Measurements from ENCODE around the gene RNASE11.

The RNASE11 gene

DNA sequence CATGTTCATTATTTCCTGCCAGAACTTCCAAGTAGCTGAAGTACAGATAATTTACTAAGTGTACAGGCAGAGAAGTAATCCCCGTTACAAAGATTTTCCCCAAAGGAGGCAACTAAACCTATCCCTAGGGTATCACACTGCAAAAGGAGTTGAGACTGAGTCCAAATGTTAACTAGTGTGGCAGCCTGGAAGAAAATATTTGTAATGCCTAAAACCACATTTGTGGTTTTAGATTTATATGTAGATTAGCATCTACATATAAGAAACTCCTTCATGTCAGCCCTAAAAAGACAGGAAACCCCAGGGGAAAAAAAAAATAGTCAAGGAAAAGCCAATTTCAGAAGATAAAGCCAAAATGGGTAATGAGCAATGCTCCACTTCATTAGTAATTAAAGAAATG, 4.8 kb upstream of the RNASE11 start:
- Mint-ChIP-seq H3K27ac (no peak overlapping the region), H3K36me3 (ENCODE audit: low read depth) (no peaks in the 10 kb centered on the region), H3K4me1 (no peaks in the 10 kb centered on the region), H3K4me3 (no peak overlapping the region), H3K27me3 (ENCODE audit: low read depth) (peaks cover 23% of the 10 kb centered on the region), H3K9me3 (no peaks in the 10 kb centered on the region)
- TF ChIP-seq, protein P1, sequence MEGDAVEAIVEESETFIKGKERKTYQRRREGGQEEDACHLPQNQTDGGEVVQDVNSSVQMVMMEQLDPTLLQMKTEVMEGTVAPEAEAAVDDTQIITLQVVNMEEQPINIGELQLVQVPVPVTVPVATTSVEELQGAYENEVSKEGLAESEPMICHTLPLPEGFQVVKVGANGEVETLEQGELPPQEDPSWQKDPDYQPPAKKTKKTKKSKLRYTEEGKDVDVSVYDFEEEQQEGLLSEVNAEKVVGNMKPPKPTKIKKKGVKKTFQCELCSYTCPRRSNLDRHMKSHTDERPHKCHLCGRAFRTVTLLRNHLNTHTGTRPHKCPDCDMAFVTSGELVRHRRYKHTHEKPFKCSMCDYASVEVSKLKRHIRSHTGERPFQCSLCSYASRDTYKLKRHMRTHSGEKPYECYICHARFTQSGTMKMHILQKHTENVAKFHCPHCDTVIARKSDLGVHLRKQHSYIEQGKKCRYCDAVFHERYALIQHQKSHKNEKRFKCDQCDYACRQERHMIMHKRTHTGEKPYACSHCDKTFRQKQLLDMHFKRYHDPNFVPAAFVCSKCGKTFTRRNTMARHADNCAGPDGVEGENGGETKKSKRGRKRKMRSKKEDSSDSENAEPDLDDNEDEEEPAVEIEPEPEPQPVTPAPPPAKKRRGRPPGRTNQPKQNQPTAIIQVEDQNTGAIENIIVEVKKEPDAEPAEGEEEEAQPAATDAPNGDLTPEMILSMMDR (IDR thresholded peaks at IDR 0.05; ENCODE audit: unreplicated experiment in 3 of 3), result no peak

DNA sequence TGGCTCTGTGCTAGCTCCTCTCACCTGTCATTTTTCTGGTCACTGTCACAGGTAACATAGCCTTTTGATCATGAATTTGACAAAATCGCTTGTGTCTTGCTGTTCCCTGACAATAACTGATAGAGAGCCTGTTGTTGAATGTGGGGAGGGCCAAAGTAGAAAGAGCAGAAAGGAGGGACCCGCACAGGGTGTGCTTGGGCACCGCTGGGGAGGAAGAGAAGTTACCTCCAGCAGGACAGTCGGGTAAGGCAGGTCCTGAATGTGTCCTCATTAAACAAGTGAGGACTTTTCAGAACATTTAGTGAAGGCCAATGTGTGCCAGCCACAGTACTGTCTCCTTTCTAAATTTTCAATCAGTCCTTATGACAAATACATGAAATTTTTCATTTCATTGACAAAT, 3.4 kb upstream of the RNASE11 start, which contains the start of gene RNASE12:
Gene RNASE12 (minus strand): TSS at position 142 of the 400 bp plus-strand sequence. CDS start 653 bp downstream, outside the sequence.
- H3K27ac Mint-ChIP-seq, result no peak within 1 kb of the TSS
- no peak within 1 kb of the TSS for H3K4me3 Mint-ChIP-seq
- TF ChIP-seq, protein P1 (IDR thresholded peaks at IDR 0.05; ENCODE audit: unreplicated experiment in 3 of 3), result no peak
- H3K36me3 Mint-ChIP-seq (ENCODE audit: low read depth), result no peaks in the 10 kb centered on the region
- H3K27me3 Mint-ChIP-seq (ENCODE audit: low read depth), result peaks cover 22% of the 10 kb centered on the region
- no peaks in the 10 kb centered on the region for H3K4me1 Mint-ChIP-seq
- H3K9me3 Mint-ChIP-seq, result no peaks in the 10 kb centered on the region

DNA sequence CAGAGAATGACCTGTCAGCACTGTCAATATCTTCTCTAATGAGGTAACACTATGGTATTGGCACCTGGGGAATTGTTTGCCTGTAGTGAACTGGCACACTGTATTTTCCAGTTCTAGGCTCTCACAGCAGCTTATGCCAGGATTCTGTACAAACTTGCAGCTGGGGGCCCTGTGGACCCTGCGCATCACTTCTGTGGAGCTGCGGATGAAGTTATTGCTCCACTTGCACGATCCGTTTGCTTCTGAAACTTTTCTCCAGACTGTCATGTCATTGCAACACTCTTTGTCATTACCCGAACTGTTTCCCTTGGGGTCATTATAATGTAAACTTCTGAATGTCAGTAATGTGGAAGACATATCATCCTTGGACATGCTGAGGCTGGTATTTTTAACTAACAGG, 3.9 kb downstream of the RNASE11 start:
- Mint-ChIP-seq H3K9me3 (no peaks in the 10 kb centered on the region), H3K4me1 (no peaks in the 10 kb centered on the region), H3K27ac (no peak overlapping the region), H3K27me3 (ENCODE audit: low read depth) (peaks cover 13% of the 10 kb centered on the region), H3K36me3 (ENCODE audit: low read depth) (no peaks in the 10 kb centered on the region), H3K4me3 (no peak overlapping the region)
- TF ChIP-seq, protein P1 (IDR thresholded peaks at IDR 0.05; ENCODE audit: unreplicated experiment in 3 of 3), result no peak

DNA sequence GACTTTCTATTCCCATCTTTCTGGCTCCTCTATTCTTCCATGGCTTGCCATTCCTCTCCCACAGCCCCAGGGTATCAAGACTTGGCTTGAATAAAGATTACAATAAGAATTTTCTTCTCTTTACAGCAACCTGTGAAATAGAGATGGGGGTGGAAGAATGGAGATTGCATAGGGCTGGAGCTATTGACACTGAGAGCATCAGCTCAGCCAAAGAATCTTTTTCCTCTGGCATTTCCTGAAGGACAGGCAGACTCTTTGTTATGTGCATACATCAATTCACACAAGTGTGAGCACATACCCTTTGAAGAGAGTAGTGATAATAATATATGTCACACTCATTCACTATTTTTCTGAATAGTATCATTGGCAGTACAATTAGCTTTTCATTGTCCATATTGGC, 4.7 kb downstream of the RNASE11 start:
- H3K4me3 Mint-ChIP-seq, result no peak overlapping the region
- H3K27me3 Mint-ChIP-seq (ENCODE audit: low read depth), result peaks cover 16% of the 10 kb centered on the region
- H3K36me3 Mint-ChIP-seq (ENCODE audit: low read depth), result no peaks in the 10 kb centered on the region
- no peaks in the 10 kb centered on the region for H3K4me1 Mint-ChIP-seq
- H3K9me3 Mint-ChIP-seq, result no peaks in the 10 kb centered on the region
- TF ChIP-seq, protein P1 (IDR thresholded peaks at IDR 0.05; ENCODE audit: unreplicated experiment in 3 of 3), result no peak
- H3K27ac Mint-ChIP-seq, result no peak overlapping the region

DNA sequence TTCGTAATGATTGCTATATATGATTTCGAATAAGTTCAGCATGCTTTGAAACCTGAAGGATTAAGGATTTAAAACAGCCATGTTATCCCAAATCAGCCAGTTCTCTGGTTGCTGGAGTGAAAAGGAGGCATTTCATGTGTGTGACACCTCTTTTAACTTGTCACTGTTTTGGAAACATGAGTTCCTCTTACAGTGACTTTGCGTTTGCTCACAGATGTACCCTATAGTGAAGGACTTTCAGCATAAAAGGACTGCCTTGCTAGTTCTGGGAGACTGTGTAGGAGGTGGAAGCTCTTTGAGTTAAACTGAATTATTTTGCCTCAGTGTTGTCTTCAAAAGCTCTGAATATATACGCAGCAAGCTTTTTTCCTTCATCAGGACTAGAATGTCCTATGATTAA, 7.6 kb downstream of the RNASE11 start:
- TF ChIP-seq, protein P1 (IDR thresholded peaks at IDR 0.05; ENCODE audit: unreplicated experiment in 3 of 3), result no peak
- no peaks in the 10 kb centered on the region for H3K9me3 Mint-ChIP-seq
- no peak overlapping the region for H3K4me3 Mint-ChIP-seq
- H3K4me1 Mint-ChIP-seq, result no peaks in the 10 kb centered on the region
- H3K27me3 Mint-ChIP-seq (ENCODE audit: low read depth), result peaks cover 14% of the 10 kb centered on the region
- no peak overlapping the region for H3K27ac Mint-ChIP-seq
- no peaks in the 10 kb centered on the region for H3K36me3 Mint-ChIP-seq (ENCODE audit: low read depth)

DNA sequence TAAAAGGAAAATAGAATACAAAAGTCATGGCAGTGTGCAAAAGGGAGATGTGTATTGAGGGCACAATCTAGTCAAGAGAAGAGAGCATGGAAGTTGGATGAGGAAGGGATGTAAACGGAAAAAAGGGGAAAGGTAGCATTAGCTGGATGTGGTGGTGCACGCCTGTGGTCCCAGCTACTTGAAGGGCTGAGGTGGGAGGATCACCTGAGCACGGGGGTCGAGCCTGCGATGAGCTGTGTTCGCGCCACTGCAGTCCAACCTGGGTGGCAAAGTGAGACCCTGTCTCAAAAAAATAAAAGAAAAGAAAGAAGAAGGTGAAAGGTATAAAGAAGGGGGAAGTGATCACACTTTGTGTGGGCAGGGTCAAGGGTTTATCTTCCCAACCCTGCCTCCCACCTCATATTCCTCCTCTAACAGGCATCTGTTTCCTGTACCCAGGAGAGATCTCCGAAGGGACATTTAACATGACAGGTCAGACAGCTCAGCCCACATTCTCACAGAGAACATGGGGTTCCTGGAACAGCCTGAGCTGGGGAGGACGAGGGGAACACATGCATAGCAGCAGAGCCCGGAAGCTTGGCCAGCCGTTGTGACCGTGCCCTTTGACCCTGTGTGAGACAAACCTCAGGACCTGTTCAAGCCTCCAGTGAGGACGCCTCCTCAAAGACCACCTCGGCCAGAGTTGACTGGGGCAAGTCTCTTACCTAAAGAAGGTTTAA, 8.9 kb downstream of the RNASE11 start:
- Mint-ChIP-seq H3K27me3 (ENCODE audit: low read depth) (peaks cover 4% of the 10 kb centered on the region), H3K36me3 (ENCODE audit: low read depth) (no peaks in the 10 kb centered on the region), H3K27ac (no peak overlapping the region), H3K4me3 (no peak overlapping the region), H3K4me1 (no peaks in the 10 kb centered on the region), H3K9me3 (no peaks in the 10 kb centered on the region)
- TF ChIP-seq, protein P1 (IDR thresholded peaks at IDR 0.05; ENCODE audit: unreplicated experiment in 3 of 3), result no peak

Data from nephron (organoid).